GM23338 (cell line): ENCODE results near the gene TTC28. TPM values are rescaled to one million over a fixed set of nuclear protein-coding genes. Genes with fewer than 3 reads are reported as not detected.

ENCODE experiments used
- ATAC-seq: fragments of 200-7000 bp; cut with Tn5 transposase; 3 replicates; pipeline ENCODE4 v1.9.1; 2020
- DNase-seq: peaks from one replicate; pipeline ENCODE4 v3.0.0-alpha.2; 2015; ENCODE audit warnings: low spot score
- H2AFZ ChIP-seq: fragments of 200-600 bp; sonication (generic); 2 replicates; pipeline ENCODE4 v1.8.0; 2016; ENCODE audit warnings: antibody characterized with exemption, mild to moderate bottlenecking, moderate library complexity
- H3F3A ChIP-seq: fragments of 200-600 bp; sonication (generic); replicated peaks from 2 replicates; pipeline ENCODE4 v1.8.0; 2017; ENCODE audit warnings: antibody characterized with exemption, mixed run types, low read depth
- H3K27ac ChIP-seq: fragments of 200-600 bp; sonication (generic); 2 replicates; pipeline ENCODE4 v1.6.1; 2016; ENCODE audit warnings: low read depth
- H3K27me3 ChIP-seq: fragments of 200-600 bp; sonication (generic); 2 replicates; pipeline ENCODE4 v1.8.0; 2016; ENCODE audit warnings: mild to moderate bottlenecking, mixed run types, moderate library complexity; ENCODE audit not compliant: insufficient read depth
- H3K36me3 ChIP-seq: fragments of 200-600 bp; sonication (generic); 2 replicates; pipeline ENCODE4 v1.8.0; 2016; ENCODE audit warnings: mild to moderate bottlenecking; ENCODE audit not compliant: insufficient read depth
- H3K4me1 ChIP-seq: fragments of 200-600 bp; sonication (generic); 2 replicates; pipeline ENCODE4 v1.8.0; 2016; ENCODE audit warnings: mild to moderate bottlenecking, moderate library complexity; ENCODE audit not compliant: insufficient read depth
- H3K4me2 ChIP-seq: fragments of 200-600 bp; sonication (generic); 2 replicates; pipeline ENCODE4 v1.7.1; 2017; ENCODE audit warnings: mixed run types
- H3K4me3 ChIP-seq: fragments of 200-600 bp; sonication (generic); 2 replicates; pipeline ENCODE4 v1.6.1; 2016; ENCODE audit warnings: mixed run types
- H3K79me2 ChIP-seq: fragments of 200-600 bp; sonication (generic); replicated peaks from 2 replicates; pipeline ENCODE4 v1.8.0; 2017; ENCODE audit warnings: mild to moderate bottlenecking; ENCODE audit not compliant: insufficient read depth
- H3K9me2 ChIP-seq: fragments of 200-600 bp; sonication (generic); 2 replicates; pipeline ENCODE4 v1.8.0; 2017; ENCODE audit not compliant: insufficient read depth
- H4K20me1 ChIP-seq: fragments of 200-600 bp; sonication (generic); replicated peaks from 2 replicates; pipeline ENCODE4 v1.8.0; 2017; ENCODE audit warnings: mild to moderate bottlenecking; ENCODE audit not compliant: insufficient read depth
- H3K27ac Mint-ChIP-seq: 2 replicates; pipeline ENCODE4 v1.8.0; 2020; ENCODE audit warnings: inconsistent platforms, mild to moderate bottlenecking, moderate library complexity, mixed read lengths
- H3K27me3 Mint-ChIP-seq: 3 replicates; pipeline ENCODE4 v1.8.0; 2022; ENCODE audit warnings: low read depth, mild to moderate bottlenecking, moderate library complexity, mixed read lengths, inconsistent platforms; ENCODE audit not compliant: insufficient read depth, poor library complexity
- H3K36me3 Mint-ChIP-seq: 3 replicates; pipeline ENCODE4 v1.8.0; 2021; ENCODE audit warnings: low read depth, mild to moderate bottlenecking, inconsistent platforms, moderate library complexity, mixed read lengths
- H3K4me1 Mint-ChIP-seq: 3 replicates; pipeline ENCODE4 v1.8.0; 2020; ENCODE audit warnings: mild to moderate bottlenecking, inconsistent platforms, mixed read lengths
- H3K4me3 Mint-ChIP-seq: 3 replicates; pipeline ENCODE4 v1.8.0; 2021; ENCODE audit warnings: moderate library complexity, mild to moderate bottlenecking, inconsistent platforms, mixed read lengths
- H3K9me3 Mint-ChIP-seq: 3 replicates; pipeline ENCODE4 v1.8.0; 2020; ENCODE audit warnings: moderate library complexity, mild to moderate bottlenecking, inconsistent platforms, mixed read lengths
- CREB1 ChIP-seq: fragments of 250-450 bp; sonication (Bioruptor Pico); IDR thresholded peaks from 2 replicates; pipeline ENCODE4 v1.5.0; 2020; ENCODE audit warnings: low read depth, mild to moderate bottlenecking, moderate library complexity
- EZH2 ChIP-seq: fragments of 200-600 bp; sonication (generic); IDR thresholded peaks from one replicate; pipeline ENCODE4 v1.8.0; 2017; ENCODE audit warnings: antibody characterized with exemption, mild to moderate bottlenecking, low read depth; ENCODE audit not compliant: unreplicated experiment
- JUNB ChIP-seq: IDR thresholded peaks from one replicate; pipeline ENCODE4 v1.6.1; 2016; ENCODE audit warnings: antibody characterized with exemption; ENCODE audit not compliant: unreplicated experiment
- NANOG ChIP-seq: IDR thresholded peaks from 2 replicates; pipeline ENCODE4 v1.6.1; 2016; ENCODE audit warnings: antibody characterized with exemption, borderline replicate concordance
- POLR2AphosphoS5 ChIP-seq: IDR thresholded peaks from 2 replicates; pipeline ENCODE4 v1.6.1; 2016; ENCODE audit warnings: antibody characterized with exemption, low read depth
- STAT1 ChIP-seq: IDR thresholded peaks from one replicate; pipeline ENCODE4 v1.6.1; 2016; ENCODE audit warnings: antibody characterized with exemption; ENCODE audit not compliant: unreplicated experiment
- ZNF114 ChIP-seq: fragments of 250-450 bp; sonication (Bioruptor Pico); IDR thresholded peaks from 2 replicates; pipeline ENCODE4 v1.5.0; 2020; ENCODE audit warnings: mild to moderate bottlenecking, moderate library complexity
- ZNF331 ChIP-seq: fragments of 250-450 bp; sonication (Bioruptor Pico); IDR thresholded peaks from 2 replicates; pipeline ENCODE4 v1.5.0; 2020; ENCODE audit warnings: low read depth, mild to moderate bottlenecking, moderate library complexity
- polyA plus RNA-seq: library from polyadenylated mRNA; unstranded; fragments of >200 nt; fragmentation: Nextera tagmentation; extraction: Ambion mirVana; gene quantifications from 2 replicates; pipeline ENCODE4 v1.2.1, GENCODE V29; 2016
- total RNA-seq: library from RNA; depleted of rRNA; stranded (reverse); fragments of >200 nt; shearing (Covaris generic); gene quantifications from 2 replicates; pipeline ENCODE4 v1.2.3, GENCODE V29; 2014
- TF ChIP-seq, protein P1 (sequence below): IDR thresholded peaks from one replicate; pipeline ENCODE4 v1.6.1; 2018; ENCODE audit warnings: antibody characterized with exemption; ENCODE audit not compliant: unreplicated experiment
- TF ChIP-seq, protein P2 (sequence below), 2 experiments: fragments of 200-600 bp in 1 of 2; sonication (generic) in 1 of 2; conservative IDR thresholded peaks; 2 replicates each; pipeline versions ENCODE4 v1.5.1 to v1.6.1; 2016 to 2017; ENCODE audit warnings: antibody characterized with exemption in 2 of 2, low read depth in 2 of 2, mild to moderate bottlenecking in 2 of 2, moderate library complexity in 1 of 2
- TF ChIP-seq, protein P3 (sequence below): fragments of 250-450 bp; sonication (Bioruptor Pico); IDR thresholded peaks from 2 replicates; pipeline ENCODE4 v1.5.0; 2020; ENCODE audit warnings: mild to moderate bottlenecking, moderate library complexity
- TF ChIP-seq, protein P4 (sequence below): IDR thresholded peaks from 2 replicates; pipeline ENCODE4 v1.6.1; 2016; ENCODE audit warnings: antibody characterized with exemption

Gene TTC28
- total and polyA plus RNA-seq, 2 experiments from 2014 or later = 4.5 to 16.1 TPM

DNA sequence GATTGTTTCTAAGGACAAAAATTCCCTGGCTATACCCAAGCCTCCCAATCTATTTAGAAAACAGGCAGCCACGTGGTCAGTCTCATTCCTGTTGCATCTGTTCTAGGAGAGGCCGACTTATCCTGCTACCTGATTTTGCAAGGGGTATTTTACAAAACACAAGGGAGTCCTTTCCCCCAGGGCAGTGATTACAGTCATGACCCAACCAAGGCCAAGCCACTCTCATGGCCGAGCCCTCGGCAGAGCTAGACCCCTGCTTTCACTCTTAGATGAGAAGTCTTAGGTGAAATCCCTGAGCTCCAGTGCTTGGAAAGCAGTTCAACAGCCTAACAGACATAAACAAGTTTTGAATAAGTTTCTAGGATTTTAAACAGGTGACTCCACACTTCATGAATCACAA is 671.6 kb downstream of the TTC28 start (continued):
- TF ChIP-seq, protein P1, sequence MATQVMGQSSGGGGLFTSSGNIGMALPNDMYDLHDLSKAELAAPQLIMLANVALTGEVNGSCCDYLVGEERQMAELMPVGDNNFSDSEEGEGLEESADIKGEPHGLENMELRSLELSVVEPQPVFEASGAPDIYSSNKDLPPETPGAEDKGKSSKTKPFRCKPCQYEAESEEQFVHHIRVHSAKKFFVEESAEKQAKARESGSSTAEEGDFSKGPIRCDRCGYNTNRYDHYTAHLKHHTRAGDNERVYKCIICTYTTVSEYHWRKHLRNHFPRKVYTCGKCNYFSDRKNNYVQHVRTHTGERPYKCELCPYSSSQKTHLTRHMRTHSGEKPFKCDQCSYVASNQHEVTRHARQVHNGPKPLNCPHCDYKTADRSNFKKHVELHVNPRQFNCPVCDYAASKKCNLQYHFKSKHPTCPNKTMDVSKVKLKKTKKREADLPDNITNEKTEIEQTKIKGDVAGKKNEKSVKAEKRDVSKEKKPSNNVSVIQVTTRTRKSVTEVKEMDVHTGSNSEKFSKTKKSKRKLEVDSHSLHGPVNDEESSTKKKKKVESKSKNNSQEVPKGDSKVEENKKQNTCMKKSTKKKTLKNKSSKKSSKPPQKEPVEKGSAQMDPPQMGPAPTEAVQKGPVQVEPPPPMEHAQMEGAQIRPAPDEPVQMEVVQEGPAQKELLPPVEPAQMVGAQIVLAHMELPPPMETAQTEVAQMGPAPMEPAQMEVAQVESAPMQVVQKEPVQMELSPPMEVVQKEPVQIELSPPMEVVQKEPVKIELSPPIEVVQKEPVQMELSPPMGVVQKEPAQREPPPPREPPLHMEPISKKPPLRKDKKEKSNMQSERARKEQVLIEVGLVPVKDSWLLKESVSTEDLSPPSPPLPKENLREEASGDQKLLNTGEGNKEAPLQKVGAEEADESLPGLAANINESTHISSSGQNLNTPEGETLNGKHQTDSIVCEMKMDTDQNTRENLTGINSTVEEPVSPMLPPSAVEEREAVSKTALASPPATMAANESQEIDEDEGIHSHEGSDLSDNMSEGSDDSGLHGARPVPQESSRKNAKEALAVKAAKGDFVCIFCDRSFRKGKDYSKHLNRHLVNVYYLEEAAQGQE = no peak
- no peak for TF ChIP-seq POLR2AphosphoS5
- no peak for TF ChIP-seq EZH2
- TF ChIP-seq JUNB = no peak
- TF ChIP-seq, protein P2, sequence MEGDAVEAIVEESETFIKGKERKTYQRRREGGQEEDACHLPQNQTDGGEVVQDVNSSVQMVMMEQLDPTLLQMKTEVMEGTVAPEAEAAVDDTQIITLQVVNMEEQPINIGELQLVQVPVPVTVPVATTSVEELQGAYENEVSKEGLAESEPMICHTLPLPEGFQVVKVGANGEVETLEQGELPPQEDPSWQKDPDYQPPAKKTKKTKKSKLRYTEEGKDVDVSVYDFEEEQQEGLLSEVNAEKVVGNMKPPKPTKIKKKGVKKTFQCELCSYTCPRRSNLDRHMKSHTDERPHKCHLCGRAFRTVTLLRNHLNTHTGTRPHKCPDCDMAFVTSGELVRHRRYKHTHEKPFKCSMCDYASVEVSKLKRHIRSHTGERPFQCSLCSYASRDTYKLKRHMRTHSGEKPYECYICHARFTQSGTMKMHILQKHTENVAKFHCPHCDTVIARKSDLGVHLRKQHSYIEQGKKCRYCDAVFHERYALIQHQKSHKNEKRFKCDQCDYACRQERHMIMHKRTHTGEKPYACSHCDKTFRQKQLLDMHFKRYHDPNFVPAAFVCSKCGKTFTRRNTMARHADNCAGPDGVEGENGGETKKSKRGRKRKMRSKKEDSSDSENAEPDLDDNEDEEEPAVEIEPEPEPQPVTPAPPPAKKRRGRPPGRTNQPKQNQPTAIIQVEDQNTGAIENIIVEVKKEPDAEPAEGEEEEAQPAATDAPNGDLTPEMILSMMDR (conservative IDR thresholded peaks at IDR 0.05; ENCODE audit: low read depth in 2 of 2) = no peak
- TF ChIP-seq ZNF331 (CRISPR knock-in tag) = no peak
- no peak for TF ChIP-seq ZNF114 (CRISPR knock-in tag)

DNA sequence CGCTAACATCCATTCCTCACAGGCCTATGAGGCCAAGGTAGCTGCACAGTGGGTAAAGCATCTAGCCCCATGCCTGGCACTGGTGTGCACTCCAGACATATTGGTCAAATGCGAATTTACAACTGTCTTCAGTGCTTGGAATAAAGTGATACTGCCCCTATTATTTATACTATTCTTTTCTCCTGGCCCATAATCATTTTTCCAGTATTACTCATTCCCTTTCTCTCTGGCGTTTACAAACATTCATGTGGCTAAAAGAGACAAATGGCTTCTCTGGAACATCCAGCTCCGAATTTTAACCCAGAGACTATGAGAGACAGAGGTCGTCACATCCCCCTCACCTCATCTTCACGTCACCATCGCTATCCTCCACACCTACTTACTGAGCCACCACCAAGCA is 673.4 kb downstream of the TTC28 start:
- no peak for DNase-seq

More for the DNA sequence above, 673.4 kb downstream of the TTC28 start:
- no peak overlapping the region for H3K4me2 ChIP-seq
- H3K27ac ChIP-seq = no peak overlapping the region
- H3K36me3 ChIP-seq = no peaks in the 10 kb centered on the region
- no peaks in the 10 kb centered on the region; the same call in 2 of the 3 replicates for H3K36me3 Mint-ChIP-seq
- H3K27me3 Mint-ChIP-seq = peaks cover 4% of the 10 kb centered on the region
- no peak overlapping the region for H3K4me3 ChIP-seq
- H3K9me2 ChIP-seq = no peaks in the 10 kb centered on the region
- H3K27me3 ChIP-seq = no peaks in the 10 kb centered on the region
- H2AFZ ChIP-seq = no peak overlapping the region
- H4K20me1 ChIP-seq = 0 out of 2 replicates have a peak, but pooled peaks cover 4% of the 10 kb centered on the region
- TF ChIP-seq CREB1 (no peak), ZNF331 (CRISPR knock-in tag) (no peak), NANOG (no peak), EZH2 (no peak), POLR2AphosphoS5 (no peak), STAT1 (no peak)
- TF ChIP-seq, protein P3, sequence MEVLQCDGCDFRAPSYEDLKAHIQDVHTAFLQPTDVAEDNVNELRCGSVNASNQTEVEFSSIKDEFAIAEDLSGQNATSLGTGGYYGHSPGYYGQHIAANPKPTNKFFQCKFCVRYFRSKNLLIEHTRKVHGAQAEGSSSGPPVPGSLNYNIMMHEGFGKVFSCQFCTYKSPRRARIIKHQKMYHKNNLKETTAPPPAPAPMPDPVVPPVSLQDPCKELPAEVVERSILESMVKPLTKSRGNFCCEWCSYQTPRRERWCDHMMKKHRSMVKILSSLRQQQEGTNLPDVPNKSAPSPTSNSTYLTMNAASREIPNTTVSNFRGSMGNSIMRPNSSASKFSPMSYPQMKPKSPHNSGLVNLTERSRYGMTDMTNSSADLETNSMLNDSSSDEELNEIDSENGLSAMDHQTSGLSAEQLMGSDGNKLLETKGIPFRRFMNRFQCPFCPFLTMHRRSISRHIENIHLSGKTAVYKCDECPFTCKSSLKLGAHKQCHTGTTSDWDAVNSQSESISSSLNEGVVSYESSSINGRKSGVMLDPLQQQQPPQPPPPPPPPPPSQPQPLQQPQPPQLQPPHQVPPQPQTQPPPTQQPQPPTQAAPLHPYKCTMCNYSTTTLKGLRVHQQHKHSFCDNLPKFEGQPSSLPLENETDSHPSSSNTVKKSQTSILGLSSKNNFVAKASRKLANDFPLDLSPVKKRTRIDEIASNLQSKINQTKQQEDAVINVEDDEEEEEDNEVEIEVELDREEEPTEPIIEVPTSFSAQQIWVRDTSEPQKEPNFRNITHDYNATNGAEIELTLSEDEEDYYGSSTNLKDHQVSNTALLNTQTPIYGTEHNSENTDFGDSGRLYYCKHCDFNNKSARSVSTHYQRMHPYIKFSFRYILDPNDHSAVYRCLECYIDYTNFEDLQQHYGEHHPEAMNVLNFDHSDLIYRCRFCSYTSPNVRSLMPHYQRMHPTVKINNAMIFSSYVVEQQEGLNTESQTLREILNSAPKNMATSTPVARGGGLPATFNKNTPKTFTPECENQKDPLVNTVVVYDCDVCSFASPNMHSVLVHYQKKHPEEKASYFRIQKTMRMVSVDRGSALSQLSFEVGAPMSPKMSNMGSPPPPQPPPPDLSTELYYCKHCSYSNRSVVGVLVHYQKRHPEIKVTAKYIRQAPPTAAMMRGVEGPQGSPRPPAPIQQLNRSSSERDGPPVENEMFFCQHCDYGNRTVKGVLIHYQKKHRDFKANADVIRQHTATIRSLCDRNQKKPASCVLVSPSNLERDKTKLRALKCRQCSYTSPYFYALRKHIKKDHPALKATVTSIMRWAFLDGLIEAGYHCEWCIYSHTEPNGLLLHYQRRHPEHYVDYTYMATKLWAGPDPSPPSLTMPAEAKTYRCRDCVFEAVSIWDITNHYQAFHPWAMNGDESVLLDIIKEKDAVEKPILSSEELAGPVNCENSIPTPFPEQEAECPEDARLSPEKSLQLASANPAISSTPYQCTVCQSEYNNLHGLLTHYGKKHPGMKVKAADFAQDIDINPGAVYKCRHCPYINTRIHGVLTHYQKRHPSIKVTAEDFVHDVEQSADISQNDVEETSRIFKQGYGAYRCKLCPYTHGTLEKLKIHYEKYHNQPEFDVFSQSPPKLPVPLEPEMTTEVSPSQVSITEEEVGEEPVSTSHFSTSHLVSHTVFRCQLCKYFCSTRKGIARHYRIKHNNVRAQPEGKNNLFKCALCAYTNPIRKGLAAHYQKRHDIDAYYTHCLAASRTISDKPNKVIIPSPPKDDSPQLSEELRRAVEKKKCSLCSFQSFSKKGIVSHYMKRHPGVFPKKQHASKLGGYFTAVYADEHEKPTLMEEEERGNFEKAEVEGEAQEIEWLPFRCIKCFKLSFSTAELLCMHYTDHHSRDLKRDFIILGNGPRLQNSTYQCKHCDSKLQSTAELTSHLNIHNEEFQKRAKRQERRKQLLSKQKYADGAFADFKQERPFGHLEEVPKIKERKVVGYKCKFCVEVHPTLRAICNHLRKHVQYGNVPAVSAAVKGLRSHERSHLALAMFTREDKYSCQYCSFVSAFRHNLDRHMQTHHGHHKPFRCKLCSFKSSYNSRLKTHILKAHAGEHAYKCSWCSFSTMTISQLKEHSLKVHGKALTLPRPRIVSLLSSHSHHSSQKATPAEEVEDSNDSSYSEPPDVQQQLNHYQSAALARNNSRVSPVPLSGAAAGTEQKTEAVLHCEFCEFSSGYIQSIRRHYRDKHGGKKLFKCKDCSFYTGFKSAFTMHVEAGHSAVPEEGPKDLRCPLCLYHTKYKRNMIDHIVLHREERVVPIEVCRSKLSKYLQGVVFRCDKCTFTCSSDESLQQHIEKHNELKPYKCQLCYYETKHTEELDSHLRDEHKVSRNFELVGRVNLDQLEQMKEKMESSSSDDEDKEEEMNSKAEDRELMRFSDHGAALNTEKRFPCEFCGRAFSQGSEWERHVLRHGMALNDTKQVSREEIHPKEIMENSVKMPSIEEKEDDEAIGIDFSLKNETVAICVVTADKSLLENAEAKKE (CRISPR knock-in tag) = no peak
- TF ChIP-seq, protein P4, sequence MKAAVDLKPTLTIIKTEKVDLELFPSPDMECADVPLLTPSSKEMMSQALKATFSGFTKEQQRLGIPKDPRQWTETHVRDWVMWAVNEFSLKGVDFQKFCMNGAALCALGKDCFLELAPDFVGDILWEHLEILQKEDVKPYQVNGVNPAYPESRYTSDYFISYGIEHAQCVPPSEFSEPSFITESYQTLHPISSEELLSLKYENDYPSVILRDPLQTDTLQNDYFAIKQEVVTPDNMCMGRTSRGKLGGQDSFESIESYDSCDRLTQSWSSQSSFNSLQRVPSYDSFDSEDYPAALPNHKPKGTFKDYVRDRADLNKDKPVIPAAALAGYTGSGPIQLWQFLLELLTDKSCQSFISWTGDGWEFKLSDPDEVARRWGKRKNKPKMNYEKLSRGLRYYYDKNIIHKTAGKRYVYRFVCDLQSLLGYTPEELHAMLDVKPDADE = no peak
- no peak for ATAC-seq
- no peaks in the 10 kb centered on the region for H3K4me1 Mint-ChIP-seq
- no peak overlapping the region for H3K27ac Mint-ChIP-seq
- H3K4me1 ChIP-seq = no peaks in the 10 kb centered on the region
- H3K79me2 ChIP-seq = no peaks in the 10 kb centered on the region
- no peaks in the 10 kb centered on the region for H3K9me3 Mint-ChIP-seq
- H3K4me3 Mint-ChIP-seq = no peak overlapping the region
- 0 out of 2 replicates have a peak, but pooled peaks cover 7% of the 10 kb centered on the region for H3F3A ChIP-seq
